HG03442 (cell line): Measurements from ENCODE around the gene BICC1.

Experiments used
- ATAC-seq: cut with Tn5 transposase; IDR thresholded peaks from one replicate; pipeline ENCODE4 v1.9.1; 2021; ENCODE audit warnings: mild to moderate bottlenecking, moderate library complexity; ENCODE audit not compliant: unreplicated experiment

Gene BICC1

GRCh38 chr10:58698777-58699356, 186.2 kb downstream of the BICC1 start:
- no peak for ATAC-seq

DNA sequence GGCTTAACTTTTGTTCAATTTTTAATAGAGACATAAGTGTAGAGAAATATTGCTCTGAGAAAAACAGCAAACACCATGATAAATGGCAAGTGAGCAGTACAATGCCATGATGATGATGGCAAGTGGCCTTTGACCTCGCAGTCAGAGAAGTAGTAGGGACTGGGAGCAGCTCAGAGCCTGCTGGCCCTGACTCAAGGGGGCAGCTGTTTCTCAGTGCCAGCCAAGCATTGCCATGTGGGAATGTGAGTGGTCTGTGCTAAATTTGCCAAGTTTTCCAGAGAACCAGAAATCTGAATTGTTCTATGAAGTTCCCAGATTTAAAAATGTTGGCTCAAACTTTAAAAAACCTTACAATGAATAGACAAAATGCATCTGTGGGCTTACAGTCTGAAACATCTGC, 187.9 kb downstream of the BICC1 start:
- ATAC-seq: no peak

- ATAC-seq: no peak
Measured at GRCh38 chr10:58701405-58702135, 188.9 kb downstream of the BICC1 start.

DNA sequence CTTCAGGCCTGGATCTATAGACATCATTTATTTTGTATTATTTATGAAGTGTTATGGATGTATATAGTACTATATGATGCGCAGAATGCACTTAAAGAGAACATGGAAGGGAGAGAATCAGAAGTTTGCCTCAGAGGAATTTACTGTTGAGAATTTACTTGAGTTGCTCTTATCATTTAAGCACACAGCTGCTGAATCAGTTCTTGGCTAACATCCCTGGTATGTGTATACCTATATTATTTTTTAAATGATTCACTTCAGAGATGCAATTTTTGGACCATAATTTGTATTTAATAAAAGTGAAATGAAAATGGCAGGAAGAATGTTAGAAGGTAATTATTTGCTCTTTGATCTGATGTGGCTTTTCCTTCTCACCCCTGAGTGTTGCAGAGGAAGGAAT, 191.6 kb downstream of the BICC1 start:
- no peak for ATAC-seq

DNA sequence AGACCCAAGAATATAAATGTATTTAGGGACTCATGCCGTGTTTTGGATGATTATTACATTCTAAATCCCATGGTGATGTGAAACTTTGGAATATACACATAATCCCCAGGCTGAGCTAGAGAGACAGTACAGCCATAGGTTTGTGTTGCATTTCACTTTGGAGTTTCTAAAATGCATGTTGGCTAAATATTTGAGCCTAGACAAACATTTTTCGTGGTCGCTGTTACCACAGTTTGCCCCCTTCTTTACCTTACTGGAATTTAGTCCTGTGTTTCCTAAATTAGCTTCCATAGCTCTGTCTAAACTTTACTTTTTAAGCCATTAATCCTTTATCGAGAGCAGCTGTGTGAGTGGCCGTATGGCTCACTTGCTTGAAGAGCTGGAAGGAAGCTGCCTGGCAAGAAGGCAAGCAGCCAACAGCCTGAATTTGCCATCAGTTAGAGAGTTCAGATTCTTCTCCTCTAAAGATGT, 192.0 kb downstream of the BICC1 start:
- no peak for ATAC-seq

DNA sequence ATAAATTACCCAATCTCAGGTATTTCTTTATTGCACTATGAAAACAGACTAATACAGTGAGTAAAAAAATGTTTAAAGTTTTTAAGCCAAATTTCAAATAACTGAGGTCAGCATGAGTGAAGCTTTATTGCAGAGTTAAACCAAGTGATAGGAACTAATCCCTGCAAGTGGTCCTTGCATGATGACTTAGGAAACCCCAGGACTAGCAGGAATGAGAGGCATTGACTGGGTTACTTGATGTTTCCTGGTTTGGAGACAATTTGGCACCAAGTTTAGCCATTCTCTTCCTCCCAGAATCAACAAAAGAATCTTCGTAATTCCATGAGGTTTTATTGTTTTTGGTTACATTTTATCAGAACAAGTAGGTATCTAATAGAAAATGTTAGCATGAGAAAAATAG, 194.2 kb downstream of the BICC1 start:
- no peak for ATAC-seq

DNA sequence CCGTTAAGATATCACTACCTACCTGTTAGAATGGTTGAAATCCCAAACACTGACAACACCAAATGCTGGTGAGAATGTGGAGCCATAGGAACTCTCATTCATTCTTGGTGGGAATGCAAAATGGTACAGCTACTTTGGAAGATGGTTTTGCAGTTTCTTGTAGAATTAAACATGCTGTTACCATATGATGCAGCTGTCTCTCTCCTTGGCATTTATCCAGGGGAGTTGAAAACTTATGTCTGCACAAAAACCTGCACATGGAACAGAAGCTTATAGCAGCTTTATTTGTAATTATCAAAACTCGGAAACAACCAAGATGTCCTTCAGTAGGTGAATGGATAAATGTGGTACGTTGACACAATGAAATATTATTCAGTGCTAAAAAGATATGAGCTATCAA, 199.5 kb downstream of the BICC1 start:
- ATAC-seq: no peak

DNA sequence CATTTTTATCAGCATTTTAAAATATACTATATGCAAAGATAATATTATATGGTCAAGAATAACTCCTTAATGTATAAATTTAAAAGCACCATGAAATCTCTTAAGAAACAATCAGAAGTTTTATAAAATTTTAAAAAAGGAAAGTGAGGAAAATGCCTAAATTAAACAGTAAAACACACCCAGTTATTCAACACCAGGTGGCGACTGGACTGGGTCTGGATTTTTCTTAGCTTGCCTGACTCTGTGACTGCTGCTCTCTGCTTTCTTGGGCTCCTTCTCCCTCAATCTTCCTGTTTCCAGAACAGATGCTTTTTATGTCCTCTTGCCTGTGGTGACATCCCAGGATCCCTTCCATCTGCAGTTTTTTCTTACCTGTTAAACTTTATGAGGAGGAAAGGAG, 200.3 kb downstream of the BICC1 start:
- no peak for ATAC-seq

DNA sequence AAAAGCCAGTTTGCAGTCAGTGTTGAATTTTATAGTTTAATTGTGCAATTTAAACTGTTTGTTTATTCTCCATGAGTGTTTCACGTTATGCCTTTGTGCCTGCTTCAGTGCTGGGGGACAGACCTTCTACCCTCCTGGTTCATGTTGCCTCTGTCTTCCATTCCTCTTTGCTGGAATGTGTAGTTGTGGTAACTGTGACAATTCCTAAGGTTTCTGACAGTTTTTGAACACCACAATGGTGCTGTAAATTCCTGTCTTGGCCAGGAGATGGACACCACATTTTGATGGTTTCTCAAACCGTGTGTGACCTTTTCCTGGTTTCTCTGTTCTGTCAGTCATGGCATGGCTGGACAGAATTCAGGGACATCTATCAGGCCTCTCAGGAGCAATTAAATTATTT, 201.7 kb downstream of the BICC1 start:
- no peak for ATAC-seq

DNA sequence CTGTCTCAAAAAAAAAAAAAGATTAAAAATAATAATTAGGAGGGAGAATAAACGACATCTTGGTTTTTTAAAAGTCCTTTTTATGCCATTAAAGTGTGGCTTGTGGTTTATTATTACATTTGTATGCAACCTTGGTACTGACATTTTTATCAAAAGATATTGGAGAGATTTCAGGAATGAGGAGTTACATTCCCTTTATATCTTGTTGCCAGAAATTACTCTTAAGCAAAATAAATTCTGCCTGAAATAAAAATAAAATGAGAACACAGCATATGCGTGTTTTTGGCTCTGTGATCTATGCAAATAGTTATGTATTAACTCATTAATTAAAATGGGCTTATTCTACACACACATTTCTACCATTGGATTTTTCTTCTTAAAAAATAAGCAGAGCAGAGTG, 202.4 kb downstream of the BICC1 start:
- ATAC-seq: no peak

DNA sequence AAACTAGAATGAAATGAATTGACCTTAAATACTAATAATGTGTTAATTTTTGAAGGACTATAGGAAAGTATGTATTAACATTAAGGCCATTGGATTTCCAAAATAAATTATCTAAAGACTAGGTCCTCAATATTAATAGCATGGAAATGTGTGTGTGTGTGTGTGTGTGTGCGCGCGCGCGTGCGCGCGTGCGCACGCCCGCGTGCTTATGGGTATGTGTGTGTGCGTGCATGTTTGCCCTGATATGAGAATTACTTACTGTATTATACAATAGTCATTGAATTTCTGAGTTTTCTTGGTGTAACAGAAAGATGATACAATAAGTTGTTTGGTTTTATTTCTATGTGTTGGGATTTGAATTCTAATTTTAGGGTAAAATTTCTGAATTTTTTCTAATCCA, 205.9 kb downstream of the BICC1 start:
- no peak for ATAC-seq

DNA sequence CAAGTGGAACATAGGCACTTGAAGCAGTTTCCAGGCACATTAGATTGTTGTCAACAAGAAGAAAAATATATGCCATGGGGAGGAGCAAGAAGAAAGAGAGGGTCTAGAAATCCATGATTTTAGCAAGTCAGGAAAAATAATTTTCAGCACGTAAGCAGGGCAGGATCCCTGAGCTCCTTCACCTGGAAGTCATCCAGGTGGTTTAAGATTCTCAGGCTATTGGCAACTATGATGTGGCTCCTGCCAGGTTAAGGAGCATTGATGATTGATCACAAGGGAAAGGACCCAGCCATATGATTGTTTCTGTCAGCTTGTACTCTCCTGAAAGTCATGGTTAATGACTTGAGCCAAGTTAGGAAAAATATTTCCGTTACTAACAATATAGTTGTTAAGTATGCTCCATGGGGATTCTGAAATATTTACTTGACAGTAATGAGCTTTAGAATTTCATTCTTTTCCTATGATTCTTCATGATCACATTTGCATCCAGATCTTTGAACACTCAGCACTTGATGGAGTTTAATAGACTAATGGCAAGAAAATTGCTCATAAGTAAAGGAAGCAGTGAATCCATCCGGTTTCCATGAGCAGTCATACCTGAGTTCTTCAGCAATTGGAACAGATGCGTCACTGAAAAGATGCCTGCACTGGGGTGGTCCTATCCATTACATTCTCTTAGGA, 209.1 kb downstream of the BICC1 start:
- no peak for ATAC-seq

- ATAC-seq: no peak
Measured at GRCh38 chr10:58723186-58723585, 210.5 kb downstream of the BICC1 start.

- ATAC-seq: no peak
Measured at GRCh38 chr10:58723966-58724365, 211.3 kb downstream of the BICC1 start.

DNA sequence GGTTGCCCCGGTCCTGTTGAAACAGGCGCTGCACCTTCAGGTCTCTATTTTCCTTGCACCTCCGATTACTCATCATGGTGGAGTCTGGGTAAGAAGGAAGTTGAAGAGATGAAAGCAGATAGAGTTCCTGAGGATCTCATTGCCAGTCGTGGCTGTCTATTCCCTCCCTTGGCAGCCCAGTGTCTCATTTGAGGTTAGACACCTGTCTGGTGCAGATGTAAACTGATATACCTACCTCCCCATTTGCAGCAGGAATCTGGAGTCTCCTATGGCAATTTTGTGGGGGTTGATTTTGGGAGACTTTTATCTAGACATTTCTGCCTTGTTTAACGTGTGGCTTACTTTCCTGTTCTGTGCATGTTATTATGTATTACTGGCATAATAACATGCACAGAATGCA, 212.1 kb downstream of the BICC1 start:
- no peak for ATAC-seq

DNA sequence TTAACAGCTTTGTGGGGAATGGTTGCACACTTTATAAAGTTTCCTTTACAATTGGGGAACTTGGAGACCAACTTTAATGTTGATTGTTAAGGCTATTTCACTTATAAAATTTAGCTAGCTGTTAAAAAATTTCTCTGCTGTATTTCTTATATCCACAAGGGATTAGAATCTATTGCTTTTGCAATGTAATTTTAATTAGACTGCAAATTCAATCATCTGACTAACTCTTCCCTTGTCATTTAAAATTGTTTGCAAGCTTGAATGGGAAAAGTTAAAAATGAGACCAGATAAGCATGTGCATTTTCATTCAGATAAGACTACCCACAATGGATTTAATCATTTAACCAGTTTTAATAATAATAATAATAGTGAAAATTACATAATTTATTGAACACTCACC, 213.2 kb downstream of the BICC1 start:
- ATAC-seq: no peak

DNA sequence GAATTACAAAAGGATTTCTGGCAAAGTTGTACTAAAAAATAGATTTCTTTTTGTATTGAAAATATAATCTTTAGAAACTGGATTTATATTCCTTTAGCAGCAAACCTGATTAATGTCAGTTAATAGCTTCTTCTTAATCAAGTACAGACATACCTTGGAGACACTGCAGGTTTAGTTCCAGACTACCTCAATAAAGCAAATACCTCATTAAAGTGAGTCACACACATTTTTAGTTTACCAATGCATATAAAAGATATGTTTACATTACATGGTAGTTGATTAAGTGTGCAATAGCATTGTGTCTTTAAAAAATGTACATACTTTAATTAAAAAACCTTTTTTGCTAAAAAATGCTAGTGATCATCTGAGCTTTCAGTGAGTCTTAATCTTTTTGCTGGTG, 215.0 kb downstream of the BICC1 start:
- ATAC-seq: no peak

DNA sequence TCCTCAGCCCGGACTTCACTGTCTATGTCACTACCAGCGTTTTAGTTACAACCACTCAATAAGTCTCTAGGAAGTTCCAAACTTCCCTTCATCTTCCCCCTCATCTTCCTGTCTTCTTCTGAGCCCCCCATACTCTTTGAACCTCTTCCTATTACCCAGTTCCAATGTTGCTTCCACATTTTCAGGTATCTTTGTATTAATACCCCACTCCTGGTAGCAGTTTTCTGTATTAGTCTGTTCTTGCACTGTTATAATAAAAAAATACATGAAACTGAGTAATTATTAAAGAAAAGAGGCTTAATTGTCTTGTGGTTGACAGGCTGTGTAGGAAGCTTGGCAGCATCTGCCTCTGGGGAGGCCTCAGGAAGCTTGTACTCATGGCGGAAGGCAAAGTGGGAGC, 218.6 kb downstream of the BICC1 start:
- no peak for ATAC-seq

GRCh38 chr10:58733436-58733835, 220.8 kb downstream of the BICC1 start:
- ATAC-seq: no peak

GRCh38 chr10:58734116-58734515, 221.4 kb downstream of the BICC1 start:
- no peak for ATAC-seq

DNA sequence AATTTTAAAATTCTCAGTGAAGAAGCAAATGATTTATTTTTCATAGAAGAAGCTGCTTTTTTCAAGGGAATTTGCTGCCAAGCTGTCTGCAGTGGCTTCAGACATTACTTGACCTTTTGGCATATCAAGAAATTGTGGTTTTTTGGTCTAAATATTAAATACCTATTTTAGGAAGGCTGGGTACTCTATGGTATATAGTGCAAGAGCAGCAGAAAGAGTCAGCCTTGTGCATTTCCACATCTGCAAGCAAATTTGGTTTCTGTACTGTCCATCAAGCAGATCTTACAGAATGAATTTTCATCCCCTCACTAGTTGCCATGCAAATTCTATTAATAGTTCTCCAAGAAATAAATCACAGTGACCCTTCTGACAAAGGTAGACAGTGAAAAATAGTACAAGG, 222.0 kb downstream of the BICC1 start:
- no peak for ATAC-seq

DNA sequence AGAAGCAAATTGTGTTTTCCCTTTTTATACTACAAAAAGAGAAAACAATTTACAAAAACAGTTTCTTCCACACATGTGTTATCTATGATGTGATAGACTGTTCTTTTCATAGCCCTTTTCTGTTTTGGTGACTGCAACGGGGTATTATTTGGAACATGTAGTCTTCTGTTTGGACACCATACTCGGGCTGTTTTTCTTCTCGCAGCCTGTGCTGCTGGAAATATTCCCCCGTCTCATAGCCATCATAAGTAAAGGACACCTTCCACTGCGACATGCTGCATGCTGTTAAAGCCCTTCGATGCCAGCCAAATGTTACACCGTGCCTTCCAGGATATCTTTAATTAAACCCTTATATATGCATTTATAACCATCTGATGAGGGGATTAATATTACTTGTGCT, 222.4 kb downstream of the BICC1 start:
- ATAC-seq: no peak
